Neural cell (in vitro differentiated cells): ENCODE data around the gene DKK2. TPM values are rescaled to one million over a fixed set of nuclear protein-coding genes. Genes with fewer than 3 reads are reported as not detected.

Experiments
- H2AFZ ChIP-seq: fragments of 200-600, 300-800 bp; sonication (generic), shearing (Covaris generic); 2 replicates; pipeline ENCODE4 v1.6.0; 2014; ENCODE audit warnings: low read depth, mild to moderate bottlenecking, antibody characterized with exemption, low read length, moderate library complexity
- H3F3A ChIP-seq: fragments of 200-600 bp; shearing (Covaris generic); 2 replicates; pipeline ENCODE4 v1.6.1; 2016; ENCODE audit warnings: mild to moderate bottlenecking, moderate library complexity, mixed read lengths, antibody characterized with exemption, low read length; ENCODE audit not compliant: insufficient read depth, poor library complexity, severe bottlenecking
- H3K27ac ChIP-seq: fragments of 200-600, 300-800 bp; sonication (generic), shearing (Covaris generic); 2 replicates; pipeline ENCODE4 v1.5.1; 2014; ENCODE audit warnings: mild to moderate bottlenecking, low read length, moderate library complexity
- H3K27me3 ChIP-seq: fragments of 300-800, 200-600 bp; sonication (generic), shearing (Covaris generic); 2 replicates; pipeline ENCODE4 v1.6.0; 2014; ENCODE audit warnings: mild to moderate bottlenecking, low read depth, low read length, moderate library complexity; ENCODE audit not compliant: insufficient read depth
- H3K36me3 ChIP-seq: fragments of 300-800, 200-600 bp; sonication (generic), shearing (Covaris generic); 2 replicates; pipeline ENCODE4 v1.5.1; 2014; ENCODE audit warnings: mild to moderate bottlenecking, antibody characterized with exemption, low read length, moderate library complexity; ENCODE audit not compliant: insufficient read depth
- H3K4me2 ChIP-seq: fragments of 300-800, 200-600 bp; sonication (generic), shearing (Covaris generic); 2 replicates; pipeline ENCODE4 v1.6.0; 2014; ENCODE audit warnings: mild to moderate bottlenecking, low read length
- H3K4me3 ChIP-seq: fragments of 300-800, 200-600 bp; sonication (generic), shearing (Covaris generic); 2 replicates; pipeline ENCODE4 v1.5.1; 2014; ENCODE audit warnings: mild to moderate bottlenecking, low read length, moderate library complexity
- H3K79me2 ChIP-seq: fragments of 200-600 bp; shearing (Covaris generic); replicated peaks from 2 replicates; pipeline ENCODE4 v1.6.0; 2014; ENCODE audit warnings: mild to moderate bottlenecking, low read length, moderate library complexity; ENCODE audit not compliant: insufficient read depth
- H3K9ac ChIP-seq: fragments of 300-800, 200-600 bp; sonication (generic), shearing (Covaris generic); 2 replicates; pipeline ENCODE4 v1.6.1; 2016; ENCODE audit warnings: mild to moderate bottlenecking, low read length, mixed read lengths
- H3K9me2 ChIP-seq: fragments of 200-600 bp; shearing (Covaris generic); 2 replicates; pipeline ENCODE4 v1.6.1; 2016; ENCODE audit warnings: mild to moderate bottlenecking, low read length, mixed read lengths; ENCODE audit not compliant: insufficient read depth
- H3K9me3 ChIP-seq: fragments of 200-600, 300-800 bp; sonication (generic), shearing (Covaris generic); 2 replicates; pipeline ENCODE4 v1.6.1; 2016; ENCODE audit warnings: mild to moderate bottlenecking, mixed run types, low read length, moderate library complexity, mixed read lengths
- H4K20me1 ChIP-seq: fragments of 200-600 bp; shearing (Covaris generic); 2 replicates; pipeline ENCODE4 v1.6.1; 2016; ENCODE audit warnings: mild to moderate bottlenecking, mixed run types; ENCODE audit not compliant: insufficient read depth
- EP300 ChIP-seq: fragments of 450-650 bp; conservative IDR thresholded peaks from 2 replicates; pipeline ENCODE4 v1.6.1; 2014; ENCODE audit warnings: antibody characterized with exemption, mild to moderate bottlenecking, moderate library complexity; ENCODE audit not compliant: poor library complexity, severe bottlenecking
- EZH2 ChIP-seq: fragments of 200-600, 300-800 bp; shearing (Covaris generic), sonication (generic); IDR thresholded peaks from 2 replicates; pipeline ENCODE4 v1.6.1; 2014; ENCODE audit warnings: antibody characterized with exemption, low read length, borderline replicate concordance, mild to moderate bottlenecking; ENCODE audit not compliant: insufficient read depth, poor library complexity, severe bottlenecking
- MXI1 ChIP-seq: fragments of 450-650 bp; conservative IDR thresholded peaks from 2 replicates; pipeline ENCODE4 v1.6.1; 2014; ENCODE audit warnings: antibody characterized with exemption, mild to moderate bottlenecking; ENCODE audit not compliant: poor library complexity, severe bottlenecking
- POLR2AphosphoS5 ChIP-seq: IDR thresholded peaks from 2 replicates; pipeline ENCODE4 v1.6.1; 2012
- RAD21 ChIP-seq: fragments of 450-650 bp; conservative IDR thresholded peaks from 2 replicates; pipeline ENCODE4 v1.6.1; 2014; ENCODE audit warnings: antibody characterized with exemption, mild to moderate bottlenecking, moderate library complexity
- REST ChIP-seq: IDR thresholded peaks from 2 replicates; pipeline ENCODE4 v1.6.1; 2012; ENCODE audit warnings: borderline replicate concordance
- SMC3 ChIP-seq: fragments of 450-650 bp; conservative IDR thresholded peaks from 2 replicates; pipeline ENCODE4 v1.6.1; 2014; ENCODE audit warnings: antibody characterized with exemption, mild to moderate bottlenecking, moderate library complexity; ENCODE audit not compliant: poor library complexity
- TAF1 ChIP-seq: IDR thresholded peaks from 2 replicates; pipeline ENCODE4 v1.6.1; 2012; ENCODE audit warnings: low read depth
- polyA plus RNA-seq: library from polyadenylated mRNA; depleted of rRNA; stranded (reverse); fragments of >200 nt; gene quantifications from 2 replicates; pipeline ENCODE4 v1.2.3, GENCODE V29; 2014
- TF ChIP-seq, protein P1 (sequence below): fragments of 450-650 bp; IDR thresholded peaks from 2 replicates; pipeline ENCODE4 v1.5.1; 2014; ENCODE audit warnings: antibody characterized with exemption, mild to moderate bottlenecking, moderate library complexity; ENCODE audit not compliant: poor library complexity, severe bottlenecking

Gene DKK2
- polyA plus RNA-seq, 1 donor from 2014 or later, result 0.33 TPM

- Histone ChIP-seq H3K4me3 (no peak overlapping the region), H3K27ac (no peak overlapping the region), H3K9me2 (no peaks in the 10 kb centered on the region), H3K79me2 (no peaks in the 10 kb centered on the region), H4K20me1 (no peaks in the 10 kb centered on the region), H3K36me3 (no peaks in the 10 kb centered on the region), H2AFZ (no peak overlapping the region), H3K9ac (no peak overlapping the region), H3F3A (no peaks in the 10 kb centered on the region), H3K27me3 (no peaks in the 10 kb centered on the region), H3K9me3 (no peaks in the 10 kb centered on the region), H3K4me2 (no peak overlapping the region)
- no peak for TF ChIP-seq REST
- TF ChIP-seq MXI1, result no peak
- no peak for TF ChIP-seq TAF1
- TF ChIP-seq SMC3, result no peak
- TF ChIP-seq, protein P1, sequence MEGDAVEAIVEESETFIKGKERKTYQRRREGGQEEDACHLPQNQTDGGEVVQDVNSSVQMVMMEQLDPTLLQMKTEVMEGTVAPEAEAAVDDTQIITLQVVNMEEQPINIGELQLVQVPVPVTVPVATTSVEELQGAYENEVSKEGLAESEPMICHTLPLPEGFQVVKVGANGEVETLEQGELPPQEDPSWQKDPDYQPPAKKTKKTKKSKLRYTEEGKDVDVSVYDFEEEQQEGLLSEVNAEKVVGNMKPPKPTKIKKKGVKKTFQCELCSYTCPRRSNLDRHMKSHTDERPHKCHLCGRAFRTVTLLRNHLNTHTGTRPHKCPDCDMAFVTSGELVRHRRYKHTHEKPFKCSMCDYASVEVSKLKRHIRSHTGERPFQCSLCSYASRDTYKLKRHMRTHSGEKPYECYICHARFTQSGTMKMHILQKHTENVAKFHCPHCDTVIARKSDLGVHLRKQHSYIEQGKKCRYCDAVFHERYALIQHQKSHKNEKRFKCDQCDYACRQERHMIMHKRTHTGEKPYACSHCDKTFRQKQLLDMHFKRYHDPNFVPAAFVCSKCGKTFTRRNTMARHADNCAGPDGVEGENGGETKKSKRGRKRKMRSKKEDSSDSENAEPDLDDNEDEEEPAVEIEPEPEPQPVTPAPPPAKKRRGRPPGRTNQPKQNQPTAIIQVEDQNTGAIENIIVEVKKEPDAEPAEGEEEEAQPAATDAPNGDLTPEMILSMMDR, result no peak
- TF ChIP-seq EP300, result no peak
- no peak for TF ChIP-seq EZH2
- no peak for TF ChIP-seq POLR2AphosphoS5
- no peak for TF ChIP-seq RAD21
These were observed 56.6 kb downstream of the DKK2 start for GRCh38 chr4:106979476-106979875.

DNA sequence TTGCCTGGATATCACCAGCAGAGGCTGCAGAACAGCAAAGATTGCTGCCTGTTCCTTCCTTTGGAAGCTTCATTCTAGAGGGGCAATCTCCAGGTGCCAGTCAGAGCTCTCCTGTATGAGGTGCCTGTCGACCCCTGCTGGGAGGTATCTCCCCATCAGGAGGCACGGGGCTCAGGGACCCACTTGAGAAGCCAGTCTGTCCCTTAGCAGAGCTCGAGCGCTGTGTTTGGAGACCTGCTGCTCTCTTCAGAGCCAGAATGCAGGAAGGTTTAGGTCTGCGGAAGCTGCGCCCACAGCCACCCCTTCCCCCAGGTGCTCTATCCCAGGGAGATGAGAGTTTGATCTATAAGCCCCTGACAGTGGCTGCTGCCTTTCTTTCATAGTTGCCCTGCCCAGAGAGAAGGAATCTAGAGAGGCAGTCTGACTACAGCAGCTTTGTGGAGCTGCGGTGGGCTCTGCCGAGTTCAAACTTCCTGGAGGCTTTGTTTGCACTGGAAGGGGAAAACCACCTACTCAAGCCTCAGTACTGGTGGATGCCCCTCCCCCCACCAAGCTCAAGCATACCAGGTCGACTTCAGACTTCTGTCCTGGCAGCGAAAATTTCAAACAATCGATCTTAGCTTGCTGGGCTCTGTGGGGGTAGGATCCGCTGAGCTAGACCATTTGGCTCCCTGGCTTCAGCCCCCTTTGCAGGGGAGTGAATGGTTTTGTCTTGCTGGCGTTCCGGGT, 57.9 kb downstream of the DKK2 start:
- no peaks in the 10 kb centered on the region for H3K27me3 ChIP-seq
- no peaks in the 10 kb centered on the region for H3K79me2 ChIP-seq
- no peaks in the 10 kb centered on the region for H3K36me3 ChIP-seq
- no peaks in the 10 kb centered on the region for H3K9me2 ChIP-seq
- TF ChIP-seq EZH2 (no peak), SMC3 (no peak), EP300 (no peak), POLR2AphosphoS5 (no peak), TAF1 (no peak), MXI1 (no peak), RAD21 (no peak), REST (no peak)
- TF ChIP-seq, protein P1, result no peak
- no peak overlapping the region for H3K4me3 ChIP-seq
- no peak overlapping the region for H2AFZ ChIP-seq
- no peak overlapping the region for H3K9ac ChIP-seq
- no peak overlapping the region for H3K27ac ChIP-seq
- H3K9me3 ChIP-seq, result no peaks in the 10 kb centered on the region
- H3F3A ChIP-seq, result no peaks in the 10 kb centered on the region
- no peaks in the 10 kb centered on the region for H4K20me1 ChIP-seq
- H3K4me2 ChIP-seq, result no peak overlapping the region
